DOHH2 (cell line): ENCODE data around the gene LMO2.

Experiments used
- H3F3A ChIP-seq: fragments of 200-600 bp; sonication (generic), shearing (Covaris generic); 2 replicates; pipeline ENCODE4 v1.6.0; 2016; ENCODE audit warnings: antibody characterized with exemption, mild to moderate bottlenecking; ENCODE audit not compliant: control insufficient read depth, insufficient read depth
- H3K27ac ChIP-seq: fragments of 200-600 bp; sonication (generic); 2 replicates; pipeline ENCODE4 v1.5.1; 2014; ENCODE audit warnings: low read depth, mild to moderate bottlenecking, low read length, moderate library complexity
- H3K27me3 ChIP-seq: fragments of 200-600 bp; sonication (generic); 2 replicates; pipeline ENCODE4 v1.6.1; 2014; ENCODE audit warnings: mild to moderate bottlenecking, low read length, mixed read lengths; ENCODE audit not compliant: control insufficient read depth
- H3K36me3 ChIP-seq: fragments of 200-600 bp; sonication (generic); 2 replicates; pipeline ENCODE4 v1.6.1; 2014; ENCODE audit warnings: mild to moderate bottlenecking, low read length, moderate library complexity, mixed read lengths; ENCODE audit not compliant: control insufficient read depth
- H3K4me1 ChIP-seq: fragments of 200-600 bp; sonication (generic); 2 replicates; pipeline ENCODE4 v1.6.1; 2014; ENCODE audit warnings: mild to moderate bottlenecking, low read length, mixed read lengths; ENCODE audit not compliant: control insufficient read depth
- H3K4me2 ChIP-seq: fragments of 200-600 bp; sonication (generic); 2 replicates; pipeline ENCODE4 v1.6.0; 2014; ENCODE audit warnings: mild to moderate bottlenecking, low read length, moderate library complexity
- H3K4me3 ChIP-seq: fragments of 200-600 bp; sonication (generic); 2 replicates; pipeline ENCODE4 v1.5.1; 2014; ENCODE audit warnings: mild to moderate bottlenecking, low read length, mixed read lengths
- H3K79me2 ChIP-seq: fragments of 200-600 bp; sonication (generic); 2 replicates; pipeline ENCODE4 v1.6.1; 2014; ENCODE audit warnings: mild to moderate bottlenecking, low read length, mixed read lengths; ENCODE audit not compliant: control insufficient read depth
- H3K9me2 ChIP-seq: fragments of 200-600 bp; sonication (generic); replicated peaks from 2 replicates; pipeline ENCODE4 v1.6.1; 2014; ENCODE audit warnings: mild to moderate bottlenecking, low read length, mixed read lengths; ENCODE audit not compliant: control insufficient read depth
- H3K9me3 ChIP-seq: fragments of 200-600 bp; sonication (generic); 2 replicates; pipeline ENCODE4 v1.6.1; 2014; ENCODE audit warnings: antibody characterized with exemption, low read length, mixed read lengths; ENCODE audit not compliant: control insufficient read depth, insufficient read depth
- H4K20me1 ChIP-seq: fragments of 200-600 bp; sonication (generic); 2 replicates; pipeline ENCODE4 v1.6.0; 2014; ENCODE audit warnings: low read depth, mild to moderate bottlenecking, antibody characterized with exemption, low read length, moderate library complexity; ENCODE audit not compliant: control insufficient read depth, insufficient read depth
- EZH2phosphoT487 ChIP-seq: fragments of 200-600 bp; sonication (generic); IDR thresholded peaks from 2 replicates; pipeline ENCODE4 v1.6.1; 2017; ENCODE audit warnings: borderline replicate concordance, mild to moderate bottlenecking, antibody characterized with exemption, low read length, moderate library complexity, mixed read lengths
- TF ChIP-seq, protein P1 (sequence below): fragments of 200-600 bp; sonication (generic); IDR thresholded peaks from one replicate; pipeline ENCODE4 v1.5.1; 2014; ENCODE audit warnings: antibody characterized with exemption, mild to moderate bottlenecking, low read depth, low read length; ENCODE audit not compliant: poor library complexity, severe bottlenecking

Gene LMO2

DNA sequence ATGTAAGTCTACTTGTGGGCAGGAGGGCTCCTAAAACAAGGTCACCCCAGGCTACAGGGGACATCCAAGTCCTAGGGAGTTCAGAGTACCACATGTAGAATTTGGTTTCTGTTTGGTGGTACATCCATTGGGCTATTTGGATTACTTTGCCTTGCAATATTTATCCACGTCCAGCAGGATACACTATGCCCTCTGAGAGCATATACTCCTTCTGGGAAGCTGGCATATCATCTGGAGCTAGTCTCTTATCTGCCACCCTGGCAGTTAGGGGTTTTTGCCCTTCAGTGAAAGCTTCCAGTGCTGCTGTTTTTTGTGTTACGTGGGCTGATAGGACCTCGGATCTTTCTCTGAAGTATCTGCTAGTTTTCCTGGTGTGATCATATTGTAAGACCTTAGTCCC lies 7.3 kb downstream of the LMO2 start:
- no peak overlapping the region for H3K4me2 ChIP-seq
- H3K4me3 ChIP-seq = no peak overlapping the region
- peaks cover 10% of the 10 kb centered on the region for H3K4me1 ChIP-seq
- H3F3A ChIP-seq = no peaks in the 10 kb centered on the region
- H3K36me3 ChIP-seq = no peaks in the 10 kb centered on the region
- no peaks in the 10 kb centered on the region for H3K9me3 ChIP-seq
- H3K9me2 ChIP-seq = no peaks in the 10 kb centered on the region
- TF ChIP-seq, protein P1, sequence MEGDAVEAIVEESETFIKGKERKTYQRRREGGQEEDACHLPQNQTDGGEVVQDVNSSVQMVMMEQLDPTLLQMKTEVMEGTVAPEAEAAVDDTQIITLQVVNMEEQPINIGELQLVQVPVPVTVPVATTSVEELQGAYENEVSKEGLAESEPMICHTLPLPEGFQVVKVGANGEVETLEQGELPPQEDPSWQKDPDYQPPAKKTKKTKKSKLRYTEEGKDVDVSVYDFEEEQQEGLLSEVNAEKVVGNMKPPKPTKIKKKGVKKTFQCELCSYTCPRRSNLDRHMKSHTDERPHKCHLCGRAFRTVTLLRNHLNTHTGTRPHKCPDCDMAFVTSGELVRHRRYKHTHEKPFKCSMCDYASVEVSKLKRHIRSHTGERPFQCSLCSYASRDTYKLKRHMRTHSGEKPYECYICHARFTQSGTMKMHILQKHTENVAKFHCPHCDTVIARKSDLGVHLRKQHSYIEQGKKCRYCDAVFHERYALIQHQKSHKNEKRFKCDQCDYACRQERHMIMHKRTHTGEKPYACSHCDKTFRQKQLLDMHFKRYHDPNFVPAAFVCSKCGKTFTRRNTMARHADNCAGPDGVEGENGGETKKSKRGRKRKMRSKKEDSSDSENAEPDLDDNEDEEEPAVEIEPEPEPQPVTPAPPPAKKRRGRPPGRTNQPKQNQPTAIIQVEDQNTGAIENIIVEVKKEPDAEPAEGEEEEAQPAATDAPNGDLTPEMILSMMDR = no peak
- TF ChIP-seq EZH2phosphoT487 = no peak
- no peaks in the 10 kb centered on the region; the same call in 1 of the 2 replicates for H3K27me3 ChIP-seq
- no peak overlapping the region for H3K27ac ChIP-seq
- H4K20me1 ChIP-seq = no peaks in the 10 kb centered on the region
- no peaks in the 10 kb centered on the region for H3K79me2 ChIP-seq

DNA sequence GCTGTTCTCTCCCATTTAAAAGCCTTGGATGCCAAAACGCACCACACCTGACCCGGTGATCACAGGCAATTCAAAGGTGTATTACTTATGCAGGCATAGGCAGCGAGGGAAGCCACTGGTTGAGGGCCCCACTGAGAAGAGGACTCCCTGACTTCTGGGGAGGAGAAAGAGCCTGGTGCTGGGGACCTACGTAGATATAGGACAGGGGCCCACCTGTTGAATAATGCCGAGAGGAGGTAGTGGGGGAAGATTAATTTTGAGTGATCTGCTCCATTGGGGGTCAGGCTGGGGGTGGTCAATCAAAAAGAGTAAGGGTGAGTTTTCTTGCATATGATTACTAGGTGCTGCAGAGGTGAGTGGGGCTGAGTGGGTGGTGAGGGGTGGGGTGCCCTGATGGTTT lies 7.8 kb downstream of the LMO2 start:
- H3K36me3 ChIP-seq = no peaks in the 10 kb centered on the region
- H3K9me3 ChIP-seq = no peaks in the 10 kb centered on the region
- TF ChIP-seq, protein P1 = no peak
- no peak for TF ChIP-seq EZH2phosphoT487
- H3K4me1 ChIP-seq = peaks cover 5% of the 10 kb centered on the region
- no peaks in the 10 kb centered on the region for H3K79me2 ChIP-seq
- no peak overlapping the region for H3K4me3 ChIP-seq
- H3K27ac ChIP-seq = no peak overlapping the region
- H3K4me2 ChIP-seq = no peak overlapping the region
- no peaks in the 10 kb centered on the region for H4K20me1 ChIP-seq
- no peaks in the 10 kb centered on the region; the same call in 1 of the 2 replicates for H3K27me3 ChIP-seq
- H3F3A ChIP-seq = no peaks in the 10 kb centered on the region
- H3K9me2 ChIP-seq = no peaks in the 10 kb centered on the region

DNA sequence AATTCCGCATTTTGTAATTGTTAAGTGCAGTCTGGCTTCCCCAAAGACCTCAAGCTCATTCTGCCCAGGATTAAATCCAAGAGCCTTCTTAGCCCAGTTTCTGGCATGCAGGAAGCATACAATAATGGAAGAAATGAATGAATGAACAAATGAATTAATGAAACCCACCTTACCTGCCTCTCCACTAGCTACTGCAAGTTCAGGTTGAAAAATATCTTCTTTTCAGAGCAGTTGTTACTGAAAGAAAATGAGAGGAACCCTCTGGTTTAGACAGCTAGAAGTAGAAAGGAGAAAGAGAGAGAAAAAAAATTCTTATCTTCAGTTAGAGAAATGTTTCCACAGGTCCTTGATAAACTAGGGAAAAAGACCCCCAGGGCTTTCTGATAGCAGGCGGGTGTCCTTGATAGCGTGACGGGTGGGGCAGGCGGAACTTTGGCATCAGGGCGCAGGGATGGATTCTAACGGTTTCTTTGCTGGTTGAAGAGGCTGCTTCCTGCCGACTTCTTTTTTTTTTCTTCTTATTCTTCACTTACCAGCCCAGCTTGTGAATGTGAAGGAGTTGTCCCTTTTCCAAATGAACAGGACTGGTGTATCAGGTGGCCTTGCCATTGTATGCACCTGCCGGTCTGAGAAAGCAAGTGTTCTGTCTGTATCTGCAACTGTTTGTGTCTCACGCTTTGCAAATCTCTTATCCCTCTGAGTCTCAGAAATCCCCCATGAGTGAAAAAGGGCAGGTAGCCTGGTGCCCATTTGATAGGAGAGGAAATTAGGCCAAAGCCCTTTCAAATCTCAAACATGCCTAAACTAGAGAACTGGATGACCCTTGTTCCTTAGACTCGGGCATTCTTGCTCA lies 10.0 kb downstream of the LMO2 start:
- Histone ChIP-seq H3K4me3 (no peak overlapping the region), H3F3A (no peaks in the 10 kb centered on the region), H4K20me1 (no peaks in the 10 kb centered on the region), H3K4me1 (peaks cover 3% of the 10 kb centered on the region), H3K27ac (no peak overlapping the region), H3K36me3 (no peaks in the 10 kb centered on the region), H3K9me3 (no peaks in the 10 kb centered on the region), H3K79me2 (no peaks in the 10 kb centered on the region), H3K4me2 (no peak overlapping the region), H3K27me3 (no peaks in the 10 kb centered on the region; the same call in 1 of the 2 replicates), H3K9me2 (no peaks in the 10 kb centered on the region)
- TF ChIP-seq, protein P1 = no peak
- no peak for TF ChIP-seq EZH2phosphoT487
